NB4 (cell line): ENCODE data around the gene STK32B.

Experiments
- DNase-seq: peaks from one replicate; pipeline ENCODE4 v3.0.0; 2010; ENCODE audit warnings: low read depth
- H3K4me3 ChIP-seq: one replicate; pipeline ENCODE4 v1.5.1; 2011; ENCODE audit warnings: mild to moderate bottlenecking, low read depth, low read length, moderate library complexity
- CTCF ChIP-seq: IDR thresholded peaks from one replicate; pipeline ENCODE4 v1.5.1; 2012; ENCODE audit warnings: low read depth, low read length
- MYC ChIP-seq: IDR thresholded peaks from 2 replicates; pipeline ENCODE4 v1.6.1; 2011; ENCODE audit warnings: low read depth, low read length
- POLR2A ChIP-seq: IDR thresholded peaks from 2 replicates; pipeline ENCODE4 v1.6.1; 2011; ENCODE audit warnings: mild to moderate bottlenecking; ENCODE audit not compliant: insufficient read length; ENCODE audit errors: extremely low read depth
- TF ChIP-seq, protein P1 (sequence below): IDR thresholded peaks from 2 replicates; pipeline ENCODE4 v1.6.1; 2011; ENCODE audit warnings: low read depth, low read length

STK32B gene

GRCh38 chr4:5112333-5113095 is 61.2 kb downstream of the STK32B start:
- TF ChIP-seq, protein P1, sequence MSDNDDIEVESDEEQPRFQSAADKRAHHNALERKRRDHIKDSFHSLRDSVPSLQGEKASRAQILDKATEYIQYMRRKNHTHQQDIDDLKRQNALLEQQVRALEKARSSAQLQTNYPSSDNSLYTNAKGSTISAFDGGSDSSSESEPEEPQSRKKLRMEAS, result no peak
- no peak for TF ChIP-seq MYC
- TF ChIP-seq POLR2A, result no peak
- no peak for TF ChIP-seq CTCF
- H3K4me3 ChIP-seq, result no peak overlapping the region
- DNase-seq, result no peak

GRCh38 chr4:5114950-5115349 is 63.7 kb downstream of the STK32B start:
- DNase-seq, result no peak
- no peak overlapping the region for H3K4me3 ChIP-seq

DNA sequence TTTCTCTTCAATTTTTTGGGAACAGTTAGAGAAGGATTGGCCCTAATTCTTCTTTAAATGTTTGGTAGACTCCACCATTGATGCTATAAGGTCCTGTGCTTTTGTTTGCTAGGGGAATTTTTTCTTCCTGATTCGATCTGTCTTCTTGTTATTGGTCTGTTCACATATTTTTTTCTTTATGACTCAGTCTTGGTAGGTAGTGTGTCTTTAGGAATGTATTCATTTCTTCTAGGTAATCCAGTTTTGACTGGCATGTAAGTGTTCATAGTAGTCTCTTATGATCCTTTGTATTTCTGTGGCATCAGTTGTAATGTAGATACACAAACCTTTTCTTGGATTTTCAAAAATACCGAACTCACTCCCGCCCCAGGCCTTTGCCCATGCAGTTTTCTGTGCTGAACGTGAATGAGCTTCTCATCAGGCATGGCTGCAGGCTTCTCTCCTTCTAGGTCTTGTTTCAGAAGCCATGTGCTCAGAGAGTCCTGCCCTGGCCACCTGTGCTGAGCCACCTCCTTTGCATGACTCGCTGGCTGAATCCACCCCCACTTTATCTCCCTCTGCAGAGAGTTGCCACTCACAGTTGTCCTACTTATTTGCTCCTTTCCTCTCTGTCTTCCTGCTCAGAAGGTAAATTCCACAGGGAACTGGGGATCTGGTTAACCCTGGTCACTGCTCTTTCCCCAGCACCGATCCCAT is 67.0 kb downstream of the STK32B start:
- DNase-seq, result no peak
- no peak overlapping the region for H3K4me3 ChIP-seq
- TF ChIP-seq, protein P1, result no peak
- TF ChIP-seq MYC, result no peak
- TF ChIP-seq POLR2A, result no peak
- no peak for TF ChIP-seq CTCF

More at GRCh38 chr4:5114950-5115349, 63.7 kb downstream of the STK32B start:
- no peak for TF ChIP-seq CTCF

DNA sequence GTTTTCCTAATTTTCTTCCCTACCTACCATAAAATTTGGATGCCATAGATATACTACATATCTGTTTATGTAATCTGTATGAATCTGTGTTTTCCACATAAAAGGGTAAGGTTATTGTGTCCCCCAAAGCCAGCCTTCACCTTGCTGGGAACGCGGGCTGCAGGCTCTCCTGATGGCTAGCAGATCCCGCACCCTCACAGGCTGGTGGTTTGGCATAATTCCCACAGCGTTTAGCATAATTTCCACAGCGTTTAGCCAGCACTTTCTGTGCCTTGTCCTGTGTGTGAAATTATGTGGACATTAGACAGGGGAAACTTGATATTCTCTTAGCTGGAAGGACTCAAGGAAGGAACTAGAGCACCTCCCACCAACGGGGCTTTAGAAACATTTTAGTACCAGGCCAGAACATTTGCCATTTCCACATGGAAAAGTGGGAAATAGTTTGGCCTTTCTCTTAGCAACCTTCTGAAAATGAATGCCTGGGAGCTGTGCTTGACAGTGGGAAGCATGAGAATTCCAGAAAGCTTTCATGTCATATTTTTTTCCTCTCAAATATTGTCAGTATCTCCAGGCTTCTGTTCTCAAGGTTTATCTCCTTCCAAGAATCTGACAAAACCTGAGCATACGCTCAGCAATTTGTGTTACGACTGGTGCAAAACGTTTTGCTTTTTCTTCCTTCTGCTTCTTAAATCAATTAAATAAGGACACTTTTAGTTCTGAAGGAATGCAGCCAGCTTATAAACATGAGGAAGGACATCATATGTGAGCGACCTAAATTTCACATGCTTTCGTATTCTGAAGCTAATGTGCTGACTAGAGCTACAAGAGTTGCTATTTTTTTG is 67.9 kb downstream of the STK32B start:
- no peak overlapping the region for H3K4me3 ChIP-seq
- TF ChIP-seq POLR2A, result no peak
- TF ChIP-seq, protein P1, result no peak
- no peak for TF ChIP-seq MYC
- no peak for TF ChIP-seq CTCF
- DNase-seq, result no peak

- DNase-seq, result no peak
- no peak overlapping the region for H3K4me3 ChIP-seq
- no peak for TF ChIP-seq POLR2A
- no peak for TF ChIP-seq CTCF
- TF ChIP-seq, protein P1, result no peak
- no peak for TF ChIP-seq MYC
Observed at GRCh38 chr4:5120067-5120466, 68.8 kb downstream of the STK32B start.
